HEK293T (cell line): ENCODE results near the gene NTNG2.

Experiments used
- CTCF ChIA-PET: fragments of 350-600 bp; formaldehyde crosslinking; extraction: SDS; loops from one replicate; lab custom pipeline; 2021; ENCODE audit warnings: antibody characterized with exemption, inconsistent platforms; lab: Yijun Ruan, JAX
- POLR2A ChIA-PET: fragments of 350-600 bp; formaldehyde crosslinking; extraction: SDS; loops from one replicate; lab custom pipeline; 2020; ENCODE audit warnings: antibody characterized with exemption, inconsistent platforms; lab: Yijun Ruan, JAX
- DNase-seq: peaks from one replicate; pipeline ENCODE4 v3.0.0; 2012; ENCODE audit warnings: mixed read lengths; ENCODE audit errors: extremely low spot score
- ARNT ChIP-seq: fragments of 450-650 bp; IDR thresholded peaks from 2 replicates; pipeline ENCODE4 v1.6.1; 2017; ENCODE audit warnings: mild to moderate bottlenecking
- BHLHE40 ChIP-seq: fragments of 450-650 bp; IDR thresholded peaks from 2 replicates; pipeline ENCODE4 v1.6.1; 2016; ENCODE audit warnings: mild to moderate bottlenecking, moderate library complexity, borderline replicate concordance
- CTBP1 ChIP-seq: fragments of 450-650 bp; IDR thresholded peaks from 2 replicates; pipeline ENCODE4 v1.6.1; 2016; ENCODE audit warnings: borderline replicate concordance
- ELF4 ChIP-seq: fragments of 450-650 bp; IDR thresholded peaks from 2 replicates; pipeline ENCODE4 v1.6.1; 2017; ENCODE audit warnings: antibody characterized with exemption
- FOXA1 ChIP-seq: fragments of 450-650 bp; IDR thresholded peaks from 2 replicates; pipeline ENCODE4 v1.6.1; 2016; ENCODE audit warnings: mild to moderate bottlenecking
- FOXK2 ChIP-seq: fragments of 450-650 bp; IDR thresholded peaks from 2 replicates; pipeline ENCODE4 v1.6.1; 2016; ENCODE audit warnings: mild to moderate bottlenecking
- FOXM1 ChIP-seq: fragments of 450-650 bp; IDR thresholded peaks from 2 replicates; pipeline ENCODE4 v1.6.1; 2017; ENCODE audit warnings: mild to moderate bottlenecking, borderline replicate concordance
- HDGF ChIP-seq: fragments of 450-650 bp; IDR thresholded peaks from 2 replicates; pipeline ENCODE4 v1.6.1; 2017; ENCODE audit warnings: antibody characterized with exemption, borderline replicate concordance
- L3MBTL2 ChIP-seq: fragments of 450-650 bp; conservative IDR thresholded peaks from 2 replicates; pipeline ENCODE4 v1.6.1; 2016; ENCODE audit warnings: mild to moderate bottlenecking
- LEF1 ChIP-seq: fragments of 450-650 bp; IDR thresholded peaks from 2 replicates; pipeline ENCODE4 v1.6.1; 2017; ENCODE audit warnings: mild to moderate bottlenecking, borderline replicate concordance
- NFRKB ChIP-seq: fragments of 450-650 bp; IDR thresholded peaks from 2 replicates; pipeline ENCODE4 v1.6.1; 2016; ENCODE audit warnings: mild to moderate bottlenecking, moderate library complexity
- SP1 ChIP-seq: fragments of 450-650 bp; IDR thresholded peaks from 2 replicates; pipeline ENCODE4 v1.6.1; 2017
- SUZ12 ChIP-seq: fragments of 450-650 bp; IDR thresholded peaks from 2 replicates; pipeline ENCODE4 v1.6.1; 2016; ENCODE audit warnings: mild to moderate bottlenecking
- TARDBP ChIP-seq: fragments of 450-650 bp; IDR thresholded peaks from 2 replicates; pipeline ENCODE4 v1.6.1; 2016
- ZNF384 ChIP-seq: fragments of 450-650 bp; IDR thresholded peaks from 2 replicates; pipeline ENCODE4 v1.6.1; 2016
- TF ChIP-seq, protein P1 (sequence below): fragments of 450-650 bp; IDR thresholded peaks from 2 replicates; pipeline ENCODE4 v1.6.1; 2016

NTNG2 gene

GRCh38 chr9:132193227-132194124, 31.6 kb downstream of the NTNG2 start:
- POLR2A ChIA-PET, result no interaction called here
- CTCF ChIA-PET, result no interaction called here
- no peak for TF ChIP-seq FOXA1
- no peak for TF ChIP-seq SP1
- no peak for TF ChIP-seq NFRKB
- no peak for TF ChIP-seq ELF4
- TF ChIP-seq TARDBP, result no peak
- no peak for TF ChIP-seq SUZ12
- no peak for TF ChIP-seq BHLHE40
- no peak for TF ChIP-seq LEF1
- TF ChIP-seq ZNF384, result no peak
- TF ChIP-seq CTBP1, result no peak
- no peak for TF ChIP-seq ARNT
- TF ChIP-seq FOXK2, result no peak
- TF ChIP-seq L3MBTL2, result no peak
- TF ChIP-seq FOXM1, result no peak
- TF ChIP-seq HDGF, result no peak
- TF ChIP-seq, protein P1, sequence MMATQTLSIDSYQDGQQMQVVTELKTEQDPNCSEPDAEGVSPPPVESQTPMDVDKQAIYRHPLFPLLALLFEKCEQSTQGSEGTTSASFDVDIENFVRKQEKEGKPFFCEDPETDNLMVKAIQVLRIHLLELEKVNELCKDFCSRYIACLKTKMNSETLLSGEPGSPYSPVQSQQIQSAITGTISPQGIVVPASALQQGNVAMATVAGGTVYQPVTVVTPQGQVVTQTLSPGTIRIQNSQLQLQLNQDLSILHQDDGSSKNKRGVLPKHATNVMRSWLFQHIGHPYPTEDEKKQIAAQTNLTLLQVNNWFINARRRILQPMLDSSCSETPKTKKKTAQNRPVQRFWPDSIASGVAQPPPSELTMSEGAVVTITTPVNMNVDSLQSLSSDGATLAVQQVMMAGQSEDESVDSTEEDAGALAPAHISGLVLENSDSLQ, result no peak
- DNase-seq, result no peak

DNA sequence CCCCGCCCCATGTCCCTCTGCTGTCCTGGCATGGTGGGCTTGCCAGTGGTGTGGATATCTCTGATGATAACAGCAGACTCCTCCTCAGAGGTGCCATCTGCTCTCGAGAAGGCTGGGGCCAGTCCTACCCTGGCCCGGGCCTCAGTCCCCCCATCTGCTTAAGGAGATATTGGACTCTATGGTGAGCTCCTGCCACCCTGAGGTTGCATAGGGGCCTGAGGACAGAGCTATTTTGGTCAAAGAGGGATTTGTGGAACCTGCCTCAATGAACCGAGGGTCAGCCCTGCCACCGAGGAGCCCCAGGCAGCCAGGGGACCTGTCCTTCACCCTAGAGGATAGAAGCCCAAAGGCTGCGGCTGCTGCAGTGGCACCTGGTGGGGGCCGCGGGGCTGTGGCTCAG, 32.6 kb downstream of the NTNG2 start:
- POLR2A ChIA-PET, result no interaction called here
- TF ChIP-seq HDGF, result no peak
- no peak for TF ChIP-seq TARDBP
- TF ChIP-seq ELF4, result no peak
- no peak for TF ChIP-seq FOXA1
- no peak for DNase-seq
- CTCF ChIA-PET, result no interaction called here

- POLR2A ChIA-PET, result no interaction called here
- CTCF ChIA-PET, result no interaction called here
- TF ChIP-seq, protein P1, result no peak
- no peak for TF ChIP-seq ELF4
- no peak for TF ChIP-seq SP1
- no peak for TF ChIP-seq FOXM1
- no peak for TF ChIP-seq FOXK2
- TF ChIP-seq SUZ12, result no peak
- TF ChIP-seq NFRKB, result no peak
- TF ChIP-seq LEF1, result no peak
- no peak for TF ChIP-seq ARNT
- no peak for TF ChIP-seq HDGF
- no peak for TF ChIP-seq BHLHE40
- TF ChIP-seq ZNF384, result no peak
- no peak for TF ChIP-seq CTBP1
- no peak for DNase-seq
These were observed 35.5 kb downstream of the NTNG2 start for GRCh38 chr9:132197315-132197714.

DNA sequence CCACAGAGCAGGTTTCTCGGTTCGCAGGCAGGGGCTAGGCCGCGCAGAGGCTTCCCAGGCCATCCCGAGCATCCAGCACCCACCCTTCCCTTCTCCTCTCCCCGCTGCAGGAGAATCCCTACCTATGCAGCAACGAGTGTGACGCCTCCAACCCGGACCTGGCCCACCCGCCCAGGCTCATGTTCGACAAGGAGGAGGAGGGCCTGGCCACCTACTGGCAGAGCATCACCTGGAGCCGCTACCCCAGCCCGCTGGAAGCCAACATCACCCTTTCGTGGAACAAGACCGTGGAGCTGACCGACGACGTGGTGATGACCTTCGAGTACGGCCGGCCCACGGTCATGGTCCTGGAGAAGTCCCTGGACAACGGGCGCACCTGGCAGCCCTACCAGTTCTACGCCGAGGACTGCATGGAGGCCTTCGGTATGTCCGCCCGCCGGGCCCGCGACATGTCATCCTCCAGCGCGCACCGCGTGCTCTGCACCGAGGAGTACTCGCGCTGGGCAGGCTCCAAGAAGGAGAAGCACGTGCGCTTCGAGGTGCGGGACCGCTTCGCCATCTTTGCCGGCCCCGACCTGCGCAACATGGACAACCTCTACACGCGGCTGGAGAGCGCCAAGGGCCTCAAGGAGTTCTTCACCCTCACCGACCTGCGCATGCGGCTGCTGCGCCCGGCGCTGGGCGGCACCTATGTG, 36.1 kb downstream of the NTNG2 start:
- ChIA-PET CTCF (no interaction called here), POLR2A (no interaction called here)
- TF ChIP-seq ELF4, result no peak
- TF ChIP-seq ZNF384, result no peak
- no peak for TF ChIP-seq NFRKB
- TF ChIP-seq FOXM1, result no peak
- TF ChIP-seq SP1, result no peak
- TF ChIP-seq, protein P1, result no peak
- no peak for TF ChIP-seq FOXK2
- DNase-seq, result no peak

GRCh38 chr9:132199056-132199455, 37.2 kb downstream of the NTNG2 start:
- DNase-seq, result no peak
- ChIA-PET POLR2A (no interaction called here), CTCF (no interaction called here)
- no peak for TF ChIP-seq NFRKB
- TF ChIP-seq BHLHE40, result no peak
- TF ChIP-seq, protein P1, result no peak
- TF ChIP-seq FOXK2, result no peak
- TF ChIP-seq FOXM1, result no peak
- no peak for TF ChIP-seq ZNF384
- TF ChIP-seq ELF4, result no peak
- TF ChIP-seq L3MBTL2, result no peak
- no peak for TF ChIP-seq SUZ12
- TF ChIP-seq LEF1, result no peak
- no peak for TF ChIP-seq SP1
- TF ChIP-seq TARDBP, result no peak
- TF ChIP-seq FOXA1, result no peak
- TF ChIP-seq CTBP1, result no peak
- no peak for TF ChIP-seq HDGF
- no peak for TF ChIP-seq ARNT

GRCh38 chr9:132200706-132201105, 38.8 kb downstream of the NTNG2 start:
- TF ChIP-seq HDGF (no peak), ELF4 (no peak), FOXM1 (no peak), SUZ12 (no peak), ZNF384 (no peak), FOXK2 (no peak), NFRKB (no peak), CTBP1 (no peak), BHLHE40 (no peak), L3MBTL2 (no peak), TARDBP (no peak), SP1 (no peak)
- TF ChIP-seq, protein P1, result no peak
- ChIA-PET POLR2A (no interaction called here), CTCF (no interaction called here)
- DNase-seq, result no peak
